Measurements from ENCODE around the gene OSBPL7.

Gene OSBPL7

GRCh38 chr17:47847341-47848197, 26.0 kb upstream of the OSBPL7 start:
- peak in 1 of 5 experiments; percentile 42 for DNase-seq

- no peak for DNase-seq
These were observed 25.2 kb upstream of the OSBPL7 start for GRCh38 chr17:47846716-47847340.

GRCh38 chr17:47845716-47846075, 24.1 kb upstream of the OSBPL7 start:
- DNase-seq, result no peak

- no peak for DNase-seq
These were observed 23.5 kb upstream of the OSBPL7 start for GRCh38 chr17:47844814-47845715.

- DNase-seq, result no peak
These were observed 22.6 kb upstream of the OSBPL7 start for GRCh38 chr17:47844227-47844626.

GRCh38 chr17:47843391-47843730, 21.8 kb upstream of the OSBPL7 start:
- DNase-seq, result no peak

- no peak for DNase-seq
These were observed 20.1 kb upstream of the OSBPL7 start for GRCh38 chr17:47841488-47842291.

- DNase-seq, result peak; percentile 72 to 86 (median 75)
These were observed 19.3 kb upstream of the OSBPL7 start, which contains the start of gene SCRN2 for GRCh38 chr17:47840742-47841487. Gene SCRN2, minus strand, starts transcription at chr17:47841273. Its CDS starts 430 bp downstream, at chr17:47840843.

GRCh38 chr17:47840001-47840741, 18.6 kb upstream of the OSBPL7 start:
- DNase-seq, result no peak

- DNase-seq, result no peak
These were observed 17.5 kb upstream of the OSBPL7 start for GRCh38 chr17:47839071-47839470.

- no peak for DNase-seq
These were observed 17.0 kb upstream of the OSBPL7 start for GRCh38 chr17:47838636-47839035.

- DNase-seq, result no peak
These were observed 15.9 kb upstream of the OSBPL7 start for GRCh38 chr17:47837401-47838039.

- DNase-seq, result no peak
These were observed 15.0 kb upstream of the OSBPL7 start for GRCh38 chr17:47836601-47837000.

GRCh38 chr17:47834756-47835155, 13.2 kb upstream of the OSBPL7 start:
- DNase-seq, result no peak

GRCh38 chr17:47831934-47832327, 10.3 kb upstream of the OSBPL7 start:
- no peak for DNase-seq

- DNase-seq, result peak; percentile 80 to 94 (median 87)
These were observed 9.7 kb upstream of the OSBPL7 start, which contains the start of the genes LRRC46 and MRPL10 for GRCh38 chr17:47831003-47831933. Gene LRRC46, plus strand, starts transcription at chr17:47831670. Its CDS starts 320 bp downstream, at chr17:47831990. Gene MRPL10, minus strand, starts transcription at chr17:47831541. Its CDS starts 30 bp downstream, at chr17:47831511.

GRCh38 chr17:47830396-47831002, 8.9 kb upstream of the OSBPL7 start:
- no peak for DNase-seq

- DNase-seq, result peak in 2 of 5 experiments; percentile 92 to 95
These were observed 8.3 kb upstream of the OSBPL7 start for GRCh38 chr17:47829870-47830269.
